Measurements from ENCODE around the gene CPTP. TPM values are rescaled to one million over a fixed set of nuclear protein-coding genes. Genes with fewer than 3 reads are reported as not detected.

Gene CPTP
- total RNA-seq, 4 donors from 2014 or later: 12.0 to 24.9 (median 18.8) TPM

DNA sequence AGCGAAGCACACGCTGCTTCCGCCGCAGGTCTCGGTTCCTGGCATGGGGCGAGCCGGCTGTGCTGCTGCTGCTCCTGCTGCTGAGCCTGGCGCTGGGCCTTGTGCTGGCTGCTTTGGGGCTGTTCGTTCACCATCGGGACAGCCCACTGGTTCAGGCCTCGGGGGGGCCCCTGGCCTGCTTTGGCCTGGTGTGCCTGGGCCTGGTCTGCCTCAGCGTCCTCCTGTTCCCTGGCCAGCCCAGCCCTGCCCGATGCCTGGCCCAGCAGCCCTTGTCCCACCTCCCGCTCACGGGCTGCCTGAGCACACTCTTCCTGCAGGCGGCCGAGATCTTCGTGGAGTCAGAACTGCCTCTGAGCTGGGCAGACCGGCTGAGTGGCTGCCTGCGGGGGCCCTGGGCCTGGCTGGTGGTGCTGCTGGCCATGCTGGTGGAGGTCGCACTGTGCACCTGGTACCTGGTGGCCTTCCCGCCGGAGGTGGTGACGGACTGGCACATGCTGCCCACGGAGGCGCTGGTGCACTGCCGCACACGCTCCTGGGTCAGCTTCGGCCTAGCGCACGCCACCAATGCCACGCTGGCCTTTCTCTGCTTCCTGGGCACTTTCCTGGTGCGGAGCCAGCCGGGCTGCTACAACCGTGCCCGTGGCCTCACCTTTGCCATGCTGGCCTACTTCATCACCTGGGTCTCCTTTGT is 9.1 kb downstream of the CPTP start:
- Histone ChIP-seq H3K27me3 (no peaks in the 10 kb centered on the region), H3K36me3 (peaks cover 0 to 56% (median 9%) of the 10 kb centered on the region in 3 donors), H3K27ac (no peak overlapping the region), H3K9me3 (no peaks in the 10 kb centered on the region), H3K4me1 (peaks cover 0 to 47% (median 22%) of the 10 kb centered on the region in 4 donors), H3K4me3 (no peak overlapping the region)
- no peak for DNase-seq (ENCODE audit: low spot score in 2 of 2)
- 85 to 88% methylated on average over 23 to 29 of the region's 36 CpGs for WGBS, 2 donors
- TF ChIP-seq POLR2A (IDR thresholded peaks at IDR 0.05) (no peak), EP300 (IDR thresholded peaks at IDR 0.05) (no peak)
- TF ChIP-seq, protein P1, sequence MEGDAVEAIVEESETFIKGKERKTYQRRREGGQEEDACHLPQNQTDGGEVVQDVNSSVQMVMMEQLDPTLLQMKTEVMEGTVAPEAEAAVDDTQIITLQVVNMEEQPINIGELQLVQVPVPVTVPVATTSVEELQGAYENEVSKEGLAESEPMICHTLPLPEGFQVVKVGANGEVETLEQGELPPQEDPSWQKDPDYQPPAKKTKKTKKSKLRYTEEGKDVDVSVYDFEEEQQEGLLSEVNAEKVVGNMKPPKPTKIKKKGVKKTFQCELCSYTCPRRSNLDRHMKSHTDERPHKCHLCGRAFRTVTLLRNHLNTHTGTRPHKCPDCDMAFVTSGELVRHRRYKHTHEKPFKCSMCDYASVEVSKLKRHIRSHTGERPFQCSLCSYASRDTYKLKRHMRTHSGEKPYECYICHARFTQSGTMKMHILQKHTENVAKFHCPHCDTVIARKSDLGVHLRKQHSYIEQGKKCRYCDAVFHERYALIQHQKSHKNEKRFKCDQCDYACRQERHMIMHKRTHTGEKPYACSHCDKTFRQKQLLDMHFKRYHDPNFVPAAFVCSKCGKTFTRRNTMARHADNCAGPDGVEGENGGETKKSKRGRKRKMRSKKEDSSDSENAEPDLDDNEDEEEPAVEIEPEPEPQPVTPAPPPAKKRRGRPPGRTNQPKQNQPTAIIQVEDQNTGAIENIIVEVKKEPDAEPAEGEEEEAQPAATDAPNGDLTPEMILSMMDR (IDR thresholded peaks at IDR 0.05): no peak

DNA sequence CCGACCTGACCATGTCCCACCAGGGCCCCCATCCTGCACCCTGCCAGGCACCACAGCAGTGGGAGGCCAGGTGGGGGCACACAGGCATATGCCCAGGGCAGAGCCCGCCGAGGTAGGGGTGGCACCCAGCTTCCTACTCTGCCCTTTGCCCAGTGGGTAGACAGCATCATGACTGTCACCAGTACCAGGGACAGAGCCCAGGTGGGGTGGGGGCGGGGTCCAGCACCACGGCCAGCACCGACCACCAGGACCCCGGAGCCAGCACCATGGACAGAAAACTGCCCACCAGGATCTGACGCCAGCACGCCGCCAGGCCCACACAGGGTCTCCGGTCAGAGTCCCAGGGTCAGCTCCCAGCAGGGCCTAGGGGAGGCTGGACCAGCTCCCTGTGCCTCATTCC is 10.2 kb downstream of the CPTP start:
- no peaks in the 10 kb centered on the region for H3K27me3 ChIP-seq
- no peak for DNase-seq (ENCODE audit: low spot score in 2 of 2)
- no peaks in the 10 kb centered on the region for H3K9me3 ChIP-seq
- peaks cover 0 to 58% (median 15%) of the 10 kb centered on the region in 3 donors for H3K36me3 ChIP-seq
- no peak overlapping the region for H3K4me3 ChIP-seq
- H3K27ac ChIP-seq: no peak overlapping the region
- peaks cover 0 to 42% (median 21%) of the 10 kb centered on the region in 4 donors for H3K4me1 ChIP-seq
- 47 to 51% methylated on average over 7 of the region's 11 CpGs for WGBS, 2 donors
- TF ChIP-seq EP300 (IDR thresholded peaks at IDR 0.05) (no peak), POLR2A (IDR thresholded peaks at IDR 0.05) (no peak)
- TF ChIP-seq, protein P1 (IDR thresholded peaks at IDR 0.05): no peak

DNA sequence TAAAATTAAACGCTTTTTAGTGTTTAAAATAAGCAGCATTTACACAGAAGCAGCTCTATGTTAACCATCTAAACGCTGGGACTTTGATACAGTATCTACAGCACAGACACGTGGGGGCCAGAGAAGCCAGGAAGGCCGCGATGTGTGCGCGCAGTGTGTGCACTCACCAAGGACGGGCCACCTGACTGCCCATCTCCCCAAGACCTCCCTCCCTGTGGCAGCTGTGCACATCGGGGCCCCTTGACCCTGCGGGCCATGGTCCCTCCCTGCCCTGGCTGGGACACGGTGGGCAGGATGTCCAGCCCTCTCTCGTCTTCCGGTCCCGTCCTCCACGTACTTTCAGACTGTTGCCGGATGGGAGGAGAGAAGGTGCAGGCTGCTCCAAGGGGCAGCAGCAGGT is 10.7 kb downstream of the CPTP start:
- Histone ChIP-seq H3K4me3 (no peak overlapping the region), H3K27ac (no peak overlapping the region), H3K9me3 (no peaks in the 10 kb centered on the region), H3K36me3 (peaks cover 0 to 63% (median 15%) of the 10 kb centered on the region in 3 donors), H3K27me3 (no peaks in the 10 kb centered on the region), H3K4me1 (peaks cover 0 to 38% (median 19%) of the 10 kb centered on the region in 4 donors)
- TF ChIP-seq EP300 (IDR thresholded peaks at IDR 0.05) (no peak), POLR2A (IDR thresholded peaks at IDR 0.05) (no peak)
- TF ChIP-seq, protein P1 (IDR thresholded peaks at IDR 0.05): no peak
- 69 to 71% methylated on average over 13 of the region's 16 CpGs for WGBS, 2 donors
- DNase-seq (ENCODE audit: low spot score in 2 of 2): no peak

DNA sequence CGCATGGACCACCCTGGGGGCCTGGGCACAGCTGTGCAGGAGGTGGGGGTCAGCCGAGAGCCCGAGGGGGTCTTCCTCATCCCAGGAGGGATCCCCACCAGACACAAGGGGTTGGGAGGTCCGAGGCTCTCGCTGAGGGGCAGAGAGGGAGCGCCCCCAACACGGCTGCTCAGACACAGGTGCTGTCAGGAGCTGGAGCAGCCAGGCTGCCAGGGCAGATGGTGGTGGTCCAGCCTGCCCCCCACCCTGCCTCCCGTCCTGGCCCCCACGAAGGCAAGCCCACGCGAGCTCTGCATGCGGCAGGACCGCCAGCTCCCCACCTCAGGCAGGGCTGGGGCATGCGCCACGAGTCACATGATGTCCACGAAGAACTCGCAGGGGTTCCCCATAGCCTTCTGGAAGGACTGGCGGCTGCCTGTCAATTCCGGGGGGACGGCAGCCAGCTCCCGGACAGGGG is 11.2 kb downstream of the CPTP start:
- Histone ChIP-seq H3K4me1 (peaks cover 0 to 33% (median 14%) of the 10 kb centered on the region in 4 donors), H3K27ac (no peak overlapping the region), H3K36me3 (peaks cover 0 to 68% (median 15%) of the 10 kb centered on the region in 3 donors), H3K4me3 (no peak overlapping the region), H3K27me3 (no peaks in the 10 kb centered on the region), H3K9me3 (no peaks in the 10 kb centered on the region)
- no peak for DNase-seq (ENCODE audit: low spot score in 2 of 2)
- WGBS, 2 donors: 60 to 71% methylated on average over 1 to 3 of the region's 21 CpGs
- TF ChIP-seq, protein P1 (IDR thresholded peaks at IDR 0.05): no peak
- TF ChIP-seq POLR2A (IDR thresholded peaks at IDR 0.05) (no peak), EP300 (IDR thresholded peaks at IDR 0.05) (no peak)

DNA sequence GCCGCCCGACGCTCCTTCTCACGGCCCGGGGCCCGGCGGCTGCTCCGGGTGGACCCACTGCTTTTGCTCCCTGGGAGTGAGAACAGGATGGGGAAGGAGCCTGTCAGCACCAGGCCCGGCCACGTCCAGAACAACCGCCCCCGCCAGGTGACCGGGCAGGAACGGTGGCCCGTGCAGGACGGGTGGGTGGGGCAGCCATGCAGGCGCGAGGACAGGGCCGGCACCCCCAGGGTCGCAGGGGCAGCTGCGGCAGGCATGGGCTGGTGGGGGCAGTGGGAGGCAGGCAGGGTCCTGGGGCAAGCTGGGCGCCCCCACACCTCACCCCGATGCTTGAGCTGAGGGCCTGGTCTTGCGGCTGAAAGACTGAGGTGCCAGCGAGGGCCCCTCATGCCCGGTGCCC is 11.8 kb downstream of the CPTP start:
- Histone ChIP-seq H3K9me3 (no peaks in the 10 kb centered on the region), H3K27me3 (no peaks in the 10 kb centered on the region), H3K27ac (no peak overlapping the region), H3K4me3 (no peak overlapping the region), H3K36me3 (peaks cover 0 to 74% (median 15%) of the 10 kb centered on the region in 3 donors), H3K4me1 (peaks cover 0 to 26% (median 7%) of the 10 kb centered on the region in 4 donors)
- no peak for DNase-seq (ENCODE audit: low spot score in 2 of 2)
- TF ChIP-seq, protein P1 (IDR thresholded peaks at IDR 0.05): no peak
- no peak for TF ChIP-seq EP300 (IDR thresholded peaks at IDR 0.05)
- WGBS, 2 donors: 90 to 97% methylated on average over 13 to 22 of the region's 26 CpGs

Measured in tibial nerve (tissue), 4 donors.